OCI-LY3 (cell line): Measurements from ENCODE around the gene BRAP.

Experiments
- EZH2phosphoT487 ChIP-seq: fragments of 200-600 bp; shearing (Covaris generic); IDR thresholded peaks from 2 replicates; pipeline ENCODE4 v1.6.1; 2018; ENCODE audit warnings: antibody characterized with exemption, mixed run types, low read depth
- TF ChIP-seq, protein P1 (sequence below): fragments of 200-600, 300-600 bp; sonication (generic); IDR thresholded peaks from 2 replicates; pipeline ENCODE4 v1.5.1; 2014; ENCODE audit warnings: antibody characterized with exemption, low read length, low read depth

DNA sequence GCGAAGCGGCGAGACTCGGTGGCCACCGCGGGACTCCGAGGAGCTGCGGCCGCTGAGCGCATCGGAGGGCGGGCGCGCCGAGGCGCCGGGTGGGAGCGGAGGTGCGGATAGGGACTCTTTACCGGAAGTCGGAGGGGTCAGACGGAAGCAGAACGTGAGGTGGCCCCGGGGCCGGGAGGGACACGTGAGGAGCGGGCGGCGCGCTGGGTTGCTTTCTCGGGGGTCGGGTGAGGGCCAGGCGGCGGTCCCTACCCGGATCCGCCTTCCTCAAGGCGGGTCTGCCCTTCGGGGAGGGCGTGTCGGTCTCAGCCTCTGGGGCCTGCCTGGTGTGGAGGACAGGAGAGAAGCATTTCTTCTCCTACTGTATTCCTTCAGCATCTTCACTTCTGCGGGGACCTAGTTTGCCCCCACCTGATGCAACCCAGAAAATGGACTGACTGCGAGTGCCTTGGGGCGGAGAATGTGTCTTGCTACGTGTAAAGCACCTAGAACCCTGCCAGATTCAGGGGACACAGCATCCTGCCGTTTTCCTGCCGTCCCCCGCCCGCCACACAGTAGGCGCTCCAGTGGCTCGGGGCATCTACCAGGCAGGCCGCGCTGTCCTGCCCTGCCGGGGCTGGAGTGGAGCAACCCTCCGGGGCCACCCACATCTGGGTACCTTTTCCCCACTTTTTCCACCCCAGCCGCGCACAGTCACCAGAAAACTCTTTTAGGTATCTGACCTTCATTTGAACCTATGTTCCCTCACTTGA lies 86.1 kb downstream of the BRAP start:
- TF ChIP-seq, protein P1, sequence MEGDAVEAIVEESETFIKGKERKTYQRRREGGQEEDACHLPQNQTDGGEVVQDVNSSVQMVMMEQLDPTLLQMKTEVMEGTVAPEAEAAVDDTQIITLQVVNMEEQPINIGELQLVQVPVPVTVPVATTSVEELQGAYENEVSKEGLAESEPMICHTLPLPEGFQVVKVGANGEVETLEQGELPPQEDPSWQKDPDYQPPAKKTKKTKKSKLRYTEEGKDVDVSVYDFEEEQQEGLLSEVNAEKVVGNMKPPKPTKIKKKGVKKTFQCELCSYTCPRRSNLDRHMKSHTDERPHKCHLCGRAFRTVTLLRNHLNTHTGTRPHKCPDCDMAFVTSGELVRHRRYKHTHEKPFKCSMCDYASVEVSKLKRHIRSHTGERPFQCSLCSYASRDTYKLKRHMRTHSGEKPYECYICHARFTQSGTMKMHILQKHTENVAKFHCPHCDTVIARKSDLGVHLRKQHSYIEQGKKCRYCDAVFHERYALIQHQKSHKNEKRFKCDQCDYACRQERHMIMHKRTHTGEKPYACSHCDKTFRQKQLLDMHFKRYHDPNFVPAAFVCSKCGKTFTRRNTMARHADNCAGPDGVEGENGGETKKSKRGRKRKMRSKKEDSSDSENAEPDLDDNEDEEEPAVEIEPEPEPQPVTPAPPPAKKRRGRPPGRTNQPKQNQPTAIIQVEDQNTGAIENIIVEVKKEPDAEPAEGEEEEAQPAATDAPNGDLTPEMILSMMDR: no peak
- no peak for TF ChIP-seq EZH2phosphoT487
